Measurements from ENCODE around the gene CD79A. TPM values are rescaled to one million over a fixed set of nuclear protein-coding genes. Genes with fewer than 3 reads are reported as not detected.

Gene CD79A
- total and polyA plus RNA-seq, 7 donors, result 1.8 to 169 (median 3.6) TPM; not detected in 4

- 74 to 75% methylated on average over 2 of the region's 2 CpGs for WGBS, 2 donors
- Histone ChIP-seq H3K4me1 (no peaks in the 10 kb centered on the region), H3K27me3 (no peaks in the 10 kb centered on the region), H3K36me3 (no peaks in the 10 kb centered on the region), H3K9me3 (no peaks in the 10 kb centered on the region), H3K4me3 (no peak overlapping the region), H3K27ac (no peak overlapping the region)
- TF ChIP-seq EP300 (IDR thresholded peaks at IDR 0.05) (no peak), POLR2AphosphoS5 (IDR thresholded peaks at IDR 0.05) (no peak), CTCF (IDR thresholded peaks at IDR 0.05) (no peak), POLR2A (IDR thresholded peaks at IDR 0.05) (no peak)
- no peak for DNase-seq
- intact Hi-C loops (cut with DNase I), result no loop called here
These were observed 23.3 kb upstream of the CD79A start for GRCh38 chr19:41853768-41854167.

- H3K27me3 ChIP-seq, result no peaks in the 10 kb centered on the region
- intact Hi-C loops (cut with DNase I), result no loop called here
- no peak for DNase-seq
- H3K4me1 ChIP-seq, result peaks cover 0 to 35% (median 29%) of the 10 kb centered on the region in 4 donors
- H3K9me3 ChIP-seq, result no peaks in the 10 kb centered on the region
- H3K36me3 ChIP-seq, result peaks cover 4 to 32% (median 21%) of the 10 kb centered on the region in 4 donors
- WGBS, 2 donors, result 1 to 6% methylated on average over 8 of the region's 8 CpGs
- H3K27ac ChIP-seq, result peak overlapping the region; percentile 88 to 97 (median 94)
- H3K4me3 ChIP-seq, result peak overlapping the region; percentile 11 to 98 (median 87)
- no peak for TF ChIP-seq EP300 (IDR thresholded peaks at IDR 0.05)
- TF ChIP-seq POLR2A (IDR thresholded peaks at IDR 0.05), result no peak
- no peak for TF ChIP-seq POLR2AphosphoS5 (IDR thresholded peaks at IDR 0.05)
- no peak for TF ChIP-seq CTCF (IDR thresholded peaks at IDR 0.05)
These were observed 17.9 kb upstream of the CD79A start for GRCh38 chr19:41859213-41859617.

GRCh38 chr19:41859618-41860418 lies 17.3 kb upstream of the CD79A start, which contains the start of gene RPS19:
TSS of gene RPS19 (plus strand) at chr19:41860255. CDS start at chr19:41860775, 520 bp downstream.
- H3K9me3 ChIP-seq, result no peaks in the 10 kb centered on the region
- intact Hi-C loops (cut with DNase I), result loop anchor here (1.0 to 2.0 kb wide), 2 partner anchors 22 to 99 kb away; partner anchors contain the start of gene RABAC1
- no peaks in the 10 kb centered on the region for H3K27me3 ChIP-seq
- H3K27ac ChIP-seq, result peak within 1 kb of the TSS; percentile 88 to 97 (median 94)
- DNase-seq, result peak; percentile 99
- peaks cover 0 to 39% (median 31%) of the 10 kb centered on the region in 4 donors for H3K4me1 ChIP-seq
- H3K4me3 ChIP-seq, result peak within 1 kb of the TSS; percentile 84 to 98 (median 89)
- peaks cover 9 to 38% (median 27%) of the 10 kb centered on the region in 4 donors for H3K36me3 ChIP-seq
- 0 to 1% methylated on average over 76 of the region's 76 CpGs for WGBS, 2 donors
- TF ChIP-seq POLR2AphosphoS5 (IDR thresholded peaks at IDR 0.05) (peak; percentile 87 to 96 (median 91)), POLR2A (IDR thresholded peaks at IDR 0.05) (peak; percentile 47 to 61), CTCF (IDR thresholded peaks at IDR 0.05) (peak; percentile 60 to 92 (median 78)), EP300 (IDR thresholded peaks at IDR 0.05) (no peak)

- Histone ChIP-seq H3K36me3 (peaks cover 9 to 45% (median 28%) of the 10 kb centered on the region in 4 donors), H3K9me3 (no peaks in the 10 kb centered on the region), H3K27me3 (no peaks in the 10 kb centered on the region), H3K4me1 (peaks cover 0 to 39% (median 32%) of the 10 kb centered on the region in 4 donors), H3K4me3 (peak overlapping the region; percentile 84 to 98 (median 89)), H3K27ac (peak overlapping the region; percentile 88 to 97 (median 94))
- intact Hi-C loops (cut with DNase I), result loop anchor here (1.0 to 2.0 kb wide), 2 partner anchors 22 to 98 kb away; partner anchors contain the start of gene RABAC1
- TF ChIP-seq POLR2AphosphoS5 (IDR thresholded peaks at IDR 0.05), result no peak
- TF ChIP-seq CTCF (IDR thresholded peaks at IDR 0.05), result no peak
- no peak for TF ChIP-seq POLR2A (IDR thresholded peaks at IDR 0.05)
- TF ChIP-seq EP300 (IDR thresholded peaks at IDR 0.05), result no peak
- peak; percentile 73 for DNase-seq
- WGBS, 2 donors, result 0 to 1% methylated on average over 45 of the region's 45 CpGs
These were observed 16.5 kb upstream of the CD79A start for GRCh38 chr19:41860419-41861115.

Data from sigmoid colon (tissue), 7 donors.